Activated T-cell treated with anti-CD3 and anti-CD28 coated beads, Interleukin-2, amount 50 U/mL, for 1 hour (primary cell): Measurements from ENCODE around the gene OR4D11.

Source experiments
- DNase-seq: peaks from one replicate; pipeline ENCODE4 v3.0.0-alpha.2; 2020

Gene OR4D11

DNA sequence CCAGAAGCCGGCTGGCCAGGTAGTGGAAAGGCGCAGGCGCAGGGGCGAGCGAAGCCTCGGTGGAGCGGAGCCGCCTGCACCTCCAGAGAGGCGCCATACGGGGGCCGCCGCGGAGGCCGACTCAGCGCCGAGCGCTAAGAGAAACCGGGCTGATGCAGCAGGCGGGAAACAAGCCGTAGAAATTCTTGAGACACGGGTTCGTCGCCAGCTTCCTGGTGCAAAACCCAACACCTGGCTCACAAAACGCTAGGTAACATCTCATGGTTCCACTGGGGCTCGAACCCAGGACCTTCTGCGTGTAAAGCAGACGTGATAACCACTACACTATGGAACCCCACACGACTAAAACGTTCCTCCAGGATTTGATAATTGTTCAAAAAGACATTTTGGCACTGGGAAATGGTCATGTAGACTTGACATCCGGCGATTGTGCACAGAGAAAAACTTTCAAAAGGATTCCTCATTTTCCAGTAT, 47.0 kb downstream of the OR4D11 start:
- peak; percentile 85 for DNase-seq

DNA sequence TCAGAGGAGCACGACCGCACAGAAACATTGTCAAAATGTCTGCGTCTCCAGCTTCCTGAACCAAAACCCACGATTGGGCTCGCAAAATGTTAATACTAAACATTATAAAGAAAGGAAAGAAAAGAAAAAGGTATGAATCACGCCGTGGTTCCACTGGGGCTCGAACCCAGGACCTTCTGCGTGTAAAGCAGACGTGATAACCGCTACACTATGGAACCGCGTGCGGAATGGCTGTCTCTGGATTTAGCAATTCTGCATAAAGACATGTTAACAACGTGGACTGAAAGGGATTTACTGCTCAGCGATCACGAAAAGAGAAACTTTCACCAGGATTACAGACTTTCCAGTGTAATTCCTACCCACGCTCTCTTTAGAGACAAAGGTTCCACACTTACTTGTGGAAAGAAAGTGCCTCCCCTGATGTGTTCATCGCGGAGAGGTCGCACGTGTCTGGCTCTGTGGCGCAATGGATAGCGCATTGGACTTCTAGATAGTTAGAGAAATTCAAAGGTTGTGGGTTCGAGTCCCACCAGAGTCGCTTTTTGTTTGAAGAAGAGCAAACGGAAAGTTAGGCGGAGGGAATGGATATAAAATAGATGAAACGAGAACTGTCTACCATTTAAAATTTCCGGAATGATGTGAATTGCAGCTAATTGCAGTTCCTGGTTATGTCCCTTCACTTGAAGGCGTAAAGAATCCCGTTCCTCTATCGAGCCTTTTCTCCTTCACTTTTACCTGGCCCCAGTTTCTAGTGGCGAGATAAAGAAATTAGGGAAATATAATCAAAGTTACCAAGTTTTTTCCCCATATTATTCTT, 47.7 kb downstream of the OR4D11 start:
- peak; percentile 80 for DNase-seq

DNA sequence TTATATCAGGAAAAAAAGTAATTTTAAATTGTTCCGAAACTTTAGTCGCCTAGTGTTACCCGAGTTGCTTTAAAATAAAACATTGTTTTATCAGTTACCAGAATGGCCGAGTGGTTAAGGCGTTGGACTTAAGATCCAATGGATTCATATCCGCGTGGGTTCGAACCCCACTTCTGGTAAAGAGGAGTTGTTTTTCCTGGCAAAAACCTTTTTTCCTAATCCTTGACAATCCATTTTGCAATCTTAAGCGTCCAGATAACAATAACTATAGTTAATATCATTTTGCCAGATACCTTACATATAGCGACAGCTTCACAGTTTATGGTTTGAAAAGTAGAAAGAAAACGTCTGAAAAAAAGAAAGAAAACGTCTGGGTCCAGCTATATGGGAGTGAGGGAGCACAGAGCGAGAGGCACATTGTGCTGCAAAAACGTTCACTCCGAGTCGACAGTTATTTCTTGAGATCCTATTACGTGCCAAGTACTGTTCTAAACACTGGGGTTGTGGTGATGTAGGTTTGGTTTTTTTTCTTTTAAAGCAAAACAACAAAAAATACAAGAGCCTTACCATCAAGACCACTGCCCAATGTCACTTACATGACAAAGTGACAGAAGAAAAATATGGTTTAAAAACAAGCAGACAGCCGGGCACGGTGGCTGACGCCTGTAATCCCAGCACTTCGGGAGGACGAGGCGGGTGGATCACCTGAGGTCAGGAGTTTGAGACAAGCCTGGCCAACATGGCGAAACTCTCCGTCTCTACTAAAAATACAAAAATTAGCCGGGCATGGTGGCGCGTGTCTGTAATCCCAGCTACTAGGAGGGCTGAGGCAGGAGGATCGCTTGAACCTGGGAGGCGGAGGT, 48.5 kb downstream of the OR4D11 start:
- DNase-seq = no peak

DNA sequence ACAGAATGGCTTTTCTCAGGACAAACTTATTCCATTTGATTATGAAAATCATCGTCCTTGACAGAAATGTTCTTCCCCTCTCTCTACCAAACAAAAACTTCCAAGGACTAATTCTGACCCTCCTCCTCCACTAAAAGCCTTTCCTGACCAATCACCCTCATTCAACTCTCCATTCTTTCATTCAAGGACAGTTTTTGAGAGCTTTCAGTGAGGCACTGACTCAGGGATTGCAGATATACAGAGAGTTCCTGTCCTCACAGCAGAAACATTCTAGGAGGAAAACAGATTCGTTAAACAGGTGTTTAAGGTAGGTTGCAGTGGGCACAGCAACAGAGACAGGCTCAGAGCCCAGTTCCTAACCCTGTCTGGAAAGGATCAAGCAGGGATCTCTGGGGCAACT, 49.5 kb downstream of the OR4D11 start:
- no peak for DNase-seq

DNA sequence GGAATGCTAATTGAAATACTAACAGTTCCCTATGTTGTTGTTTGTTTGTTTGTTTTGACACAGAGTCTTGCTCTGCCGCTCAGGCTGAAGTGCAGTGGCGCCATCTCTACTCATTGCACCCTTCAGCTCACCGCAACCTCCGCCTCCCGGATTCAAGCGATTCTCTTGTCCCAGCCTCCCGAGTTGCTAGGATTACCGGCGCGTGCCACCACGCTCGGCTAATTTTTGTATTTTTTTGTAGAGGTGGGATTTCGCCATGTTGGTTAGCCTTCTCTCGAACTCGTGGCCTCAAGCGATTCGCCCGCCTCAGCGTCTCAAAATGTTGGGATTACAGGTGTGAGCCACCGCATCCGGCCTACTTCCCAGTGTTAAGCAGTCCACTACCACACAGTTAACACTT, 49.9 kb downstream of the OR4D11 start:
- DNase-seq = no peak
